Pericardium fibroblast (primary cell): ENCODE data around the gene CMIP. TPM values are rescaled to one million over a fixed set of nuclear protein-coding genes. Genes with fewer than 3 reads are reported as not detected.

ENCODE experiments used
- total RNA-seq: library from RNA; depleted of rRNA; stranded (reverse); fragments of >200 nt; gene quantifications from 2 replicates; pipeline ENCODE4 v1.2.3, GENCODE V29; 2015

Gene CMIP
- 4.9 and 6.6 TPM in 2 replicates for total RNA-seq

GRCh38 chr16:81444448-81445121, at the start of gene CMIP:
Gene CMIP, plus strand, starts transcription at chr16:81444808.

Other genes with a start within 250 kb of the CMIP start
- not detected in 2 replicates for gene BCO1, start 206.1 kb upstream of the CMIP start, total RNA-seq
- 2.9 and 4.1 TPM in 2 replicates for gene GAN, start 129.8 kb upstream of the CMIP start, total RNA-seq